ENCODE data around the gene FLNA.
"Not testable (repeated sequence)": the region's sequence is repeated elsewhere in the genome, so short reads cannot be mapped to it uniquely, and the experiment has no call there.

Gene FLNA

DNA sequence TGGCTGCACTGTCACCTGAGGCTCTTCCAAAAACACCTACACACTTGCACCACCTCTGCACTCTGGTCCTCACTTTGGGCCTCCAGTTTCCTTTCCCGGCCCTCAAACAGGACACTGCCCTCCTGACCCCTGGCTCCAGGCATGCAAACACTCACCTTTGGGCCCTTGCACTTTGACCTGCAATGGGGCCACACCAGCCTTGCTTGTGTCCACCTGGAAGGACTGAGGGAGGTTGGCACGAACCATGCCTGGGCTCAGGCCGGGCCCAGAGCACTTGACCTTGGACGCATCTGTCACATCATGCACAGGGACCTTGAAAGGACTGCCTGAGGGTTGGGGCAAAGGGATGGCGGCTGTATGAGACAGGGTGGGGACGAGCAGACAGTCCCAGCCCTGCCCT, 15.6 kb downstream of the FLNA start:
- DNase-seq (ENCODE audit: low spot score) = no peak

DNA sequence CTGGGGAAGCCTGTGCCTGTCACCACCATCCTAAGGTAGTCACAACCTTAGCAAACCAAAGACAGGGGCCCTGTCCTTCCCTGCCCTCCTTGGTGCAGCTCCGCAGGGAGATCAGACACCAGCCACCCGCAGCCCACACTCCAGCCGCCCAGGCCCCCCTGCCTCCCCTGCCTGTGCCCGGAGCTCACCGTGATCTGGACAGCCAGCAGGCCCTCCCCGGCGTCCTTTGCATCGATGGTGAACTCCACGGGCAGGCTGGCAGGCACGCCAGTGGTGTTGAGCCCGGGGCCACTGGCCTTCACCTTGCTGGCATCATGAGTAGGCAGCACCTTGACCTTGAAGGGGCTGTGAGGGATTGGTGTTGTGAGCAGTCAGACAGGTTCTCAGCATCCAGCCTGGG, 16.4 kb downstream of the FLNA start:
- no peak for DNase-seq (ENCODE audit: low spot score)

- DNase-seq (ENCODE audit: low spot score) = no peak
These were observed 17.2 kb downstream of the FLNA start for GRCh38 chrX:154357205-154357604.

- no peak for DNase-seq (ENCODE audit: low spot score)
These were observed 17.8 kb downstream of the FLNA start for GRCh38 chrX:154356596-154356995.

GRCh38 chrX:154355776-154356140, 18.7 kb downstream of the FLNA start:
- no peak for DNase-seq (ENCODE audit: low spot score)

GRCh38 chrX:154355094-154355775, 19.2 kb downstream of the FLNA start:
- no peak for DNase-seq (ENCODE audit: low spot score)

- DNase-seq (ENCODE audit: low spot score) = no peak
These were observed 19.9 kb downstream of the FLNA start for GRCh38 chrX:154354516-154354915.

GRCh38 chrX:154354013-154354412, 20.4 kb downstream of the FLNA start:
- DNase-seq (ENCODE audit: low spot score) = no peak

- DNase-seq (ENCODE audit: low spot score) = no peak
These were observed 21.1 kb downstream of the FLNA start for GRCh38 chrX:154353172-154353843.

- no peak for DNase-seq (ENCODE audit: low spot score)
These were observed 22.0 kb downstream of the FLNA start for GRCh38 chrX:154352466-154352865.

GRCh38 chrX:154352012-154352401, 22.4 kb downstream of the FLNA start:
- DNase-seq (ENCODE audit: low spot score) = no peak

- no peak for DNase-seq (ENCODE audit: low spot score)
These were observed 23.0 kb downstream of the FLNA start for GRCh38 chrX:154351183-154352011.

- DNase-seq (ENCODE audit: low spot score) = no peak
These were observed 23.8 kb downstream of the FLNA start for GRCh38 chrX:154350429-154351182.

DNA sequence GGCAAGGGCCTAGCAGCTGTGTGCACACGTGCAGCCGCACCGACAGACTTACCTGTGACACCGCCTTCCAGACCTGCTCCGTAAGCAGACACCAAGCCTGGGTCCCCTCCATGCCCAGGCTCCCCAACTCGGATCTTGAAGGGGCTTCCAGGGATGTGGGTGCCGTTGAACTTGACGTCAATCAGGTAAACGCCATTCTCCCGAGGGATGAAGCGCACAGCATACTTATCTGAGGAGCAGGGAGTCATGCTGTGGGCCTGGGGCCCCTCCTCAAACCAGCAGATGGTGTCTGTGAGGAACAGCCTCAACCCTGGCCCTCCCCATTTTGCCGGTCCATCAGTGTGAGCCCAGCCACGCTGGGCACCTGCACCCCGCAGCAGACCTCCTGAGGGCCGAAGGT, 24.5 kb downstream of the FLNA start:
- no peak for DNase-seq (ENCODE audit: low spot score)

DNA sequence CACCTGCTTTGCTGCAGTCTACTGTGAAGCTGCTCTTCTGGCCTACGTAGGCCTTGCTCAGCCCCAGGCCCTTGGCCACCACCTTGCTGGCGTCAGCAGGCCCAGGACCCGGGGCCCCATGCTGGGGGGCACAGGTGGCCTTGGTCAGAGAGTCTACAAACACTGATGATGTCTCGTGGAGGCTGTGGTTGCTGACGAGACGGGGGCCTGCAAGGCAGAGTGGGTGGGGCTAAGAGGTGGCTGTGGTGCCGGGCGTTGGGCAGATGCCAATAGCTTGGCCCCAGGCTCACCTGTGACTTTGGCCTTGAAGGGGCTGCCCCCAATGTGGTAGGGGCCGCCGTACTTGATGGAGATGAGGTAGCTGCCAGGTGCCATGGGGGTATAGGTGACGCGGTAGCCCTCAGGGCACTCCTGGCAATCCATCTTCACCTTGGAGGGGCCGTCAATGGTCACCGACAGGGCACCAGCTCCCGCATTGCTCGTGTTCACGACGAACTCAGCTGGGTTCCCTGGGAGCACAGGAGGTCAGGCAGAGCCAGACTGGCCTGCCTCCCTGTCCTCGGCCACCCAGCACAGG, 25.0 kb downstream of the FLNA start:
- no peak for DNase-seq (ENCODE audit: low spot score)

DNA sequence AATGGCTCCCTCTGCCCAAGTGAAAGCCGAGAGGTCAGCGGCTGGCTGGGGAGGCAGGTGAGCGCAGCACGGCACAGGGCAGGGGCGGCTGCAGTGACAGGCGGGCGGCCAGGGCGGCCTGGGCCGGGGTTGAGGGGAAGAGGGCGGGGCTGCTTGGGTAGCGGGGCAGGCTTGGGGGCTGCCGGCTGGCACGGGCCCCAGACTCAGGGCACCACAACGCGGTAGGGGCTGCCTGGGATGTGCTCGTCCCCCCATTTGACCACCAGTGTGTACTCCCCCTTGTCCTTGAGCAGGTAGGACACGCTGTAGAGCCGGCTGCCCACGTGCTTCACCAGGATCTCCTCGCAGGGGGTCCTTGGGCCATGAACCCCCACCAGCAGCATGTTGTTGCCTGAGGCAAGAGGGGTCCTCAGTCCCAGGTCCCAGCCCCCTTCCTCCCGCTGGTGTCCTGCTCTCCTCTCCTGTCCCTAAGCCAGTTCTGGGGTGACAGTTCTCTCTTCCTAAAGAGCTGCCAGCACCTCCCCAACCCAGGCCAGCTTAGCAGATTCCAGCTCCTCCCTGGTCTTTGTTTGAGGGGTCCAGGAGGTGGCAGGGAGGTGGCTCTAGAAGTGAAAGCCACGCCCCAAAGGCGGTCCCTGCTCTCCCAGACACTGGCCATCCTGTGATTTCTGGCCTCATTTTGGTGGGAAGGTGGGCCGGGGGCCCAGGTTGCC, 25.6 kb downstream of the FLNA start:
- no peak for DNase-seq (ENCODE audit: low spot score)

DNA sequence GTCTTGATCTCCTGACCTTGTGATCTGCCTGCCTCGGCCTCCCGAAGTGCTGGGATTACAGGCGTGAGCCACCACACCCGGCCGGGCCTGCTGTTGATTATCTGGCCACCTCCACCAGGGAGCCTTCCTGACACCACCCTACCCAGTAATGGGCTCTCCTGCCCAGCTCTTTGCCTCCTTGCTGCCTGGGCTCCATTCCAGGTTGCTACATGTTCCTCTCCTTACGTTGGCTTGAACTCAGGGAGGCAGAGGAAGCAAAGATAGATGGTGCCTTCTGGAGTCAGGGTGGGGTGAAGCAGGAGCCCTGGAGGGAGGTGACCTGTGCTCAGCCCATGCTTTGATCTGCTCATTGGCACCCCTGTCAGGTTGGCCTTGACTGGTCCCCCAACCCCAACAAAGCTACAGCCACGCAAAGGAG, 26.3 kb downstream of the FLNA start:
- peak; percentile 29 for DNase-seq (ENCODE audit: low spot score)

GRCh38 chrX:154343620-154344019, 30.8 kb downstream of the FLNA start:
- DNase-seq (ENCODE audit: low spot score) = not testable (repeated sequence)

DNA sequence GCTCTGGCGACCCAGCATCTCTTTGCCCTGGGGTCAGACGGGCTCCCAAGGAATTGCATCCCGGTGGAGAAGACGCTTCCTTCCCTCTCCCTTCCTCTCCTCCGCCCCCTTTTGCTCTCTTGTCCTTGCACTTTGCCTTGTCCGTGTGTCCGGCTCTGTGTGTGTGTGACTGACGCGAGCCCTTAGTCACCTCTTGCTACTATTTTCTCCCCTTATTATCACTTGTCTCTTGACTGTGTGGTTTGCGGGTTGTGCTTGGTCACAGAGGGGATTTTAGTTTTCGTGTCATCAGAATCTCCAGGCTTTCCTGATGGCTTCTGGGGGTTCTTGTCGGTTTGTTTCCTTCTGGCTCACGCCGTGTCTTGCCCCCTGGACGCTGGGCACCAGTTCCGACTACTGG, 31.4 kb downstream of the FLNA start:
- not testable (repeated sequence) for DNase-seq (ENCODE audit: low spot score)

DNA sequence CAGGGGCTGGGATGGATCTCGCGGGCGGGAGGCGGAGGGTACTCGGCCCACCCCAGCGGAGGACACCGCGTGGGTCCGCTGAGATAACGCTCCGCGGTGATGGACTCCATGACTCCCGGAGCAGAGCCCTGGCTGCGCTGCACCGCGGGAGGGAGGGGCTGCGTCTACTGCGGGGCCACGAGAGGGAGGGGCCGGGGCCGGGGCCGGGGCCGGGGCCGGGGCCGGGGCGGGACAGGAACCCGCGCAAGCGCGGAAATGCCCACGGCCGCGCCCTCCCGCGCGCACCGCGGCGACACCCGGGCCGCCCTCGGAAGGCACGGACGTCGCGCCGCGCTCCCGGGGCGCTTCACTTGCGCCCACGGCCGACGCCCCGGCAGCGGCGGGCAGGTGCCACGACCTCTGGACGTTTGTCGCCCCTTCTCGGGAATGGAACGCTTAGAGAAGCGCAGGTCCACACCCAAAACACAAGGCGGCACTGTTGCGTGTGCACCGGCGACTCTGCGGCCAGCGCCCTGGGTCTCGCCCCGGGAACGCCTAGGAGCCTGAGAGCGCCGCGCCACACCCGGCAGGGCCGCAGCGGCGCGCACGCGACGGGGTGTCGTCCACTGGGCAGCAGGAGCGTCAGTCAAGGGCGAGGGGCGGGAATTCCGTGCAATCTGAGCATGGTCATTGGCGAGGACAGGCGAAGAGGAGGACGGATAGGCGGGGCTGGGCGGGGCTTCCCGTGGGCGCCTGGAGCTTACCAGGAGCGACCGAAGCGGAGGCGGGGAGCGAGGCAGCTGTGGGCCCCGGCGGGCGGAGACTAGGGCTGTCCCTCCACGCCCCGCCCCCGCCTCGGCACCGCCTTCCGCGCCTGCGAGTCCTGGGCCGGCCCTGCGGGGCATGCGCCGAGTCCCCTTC, 32.8 kb downstream of the FLNA start:
- not testable (repeated sequence) for DNase-seq (ENCODE audit: low spot score)
